ENCODE data around the gene CD300LD.
"Not testable (repeated sequence)": the region's sequence is repeated elsewhere in the genome, so short reads cannot be mapped to it uniquely, and the experiment has no call there.

The CD300LD gene

DNA sequence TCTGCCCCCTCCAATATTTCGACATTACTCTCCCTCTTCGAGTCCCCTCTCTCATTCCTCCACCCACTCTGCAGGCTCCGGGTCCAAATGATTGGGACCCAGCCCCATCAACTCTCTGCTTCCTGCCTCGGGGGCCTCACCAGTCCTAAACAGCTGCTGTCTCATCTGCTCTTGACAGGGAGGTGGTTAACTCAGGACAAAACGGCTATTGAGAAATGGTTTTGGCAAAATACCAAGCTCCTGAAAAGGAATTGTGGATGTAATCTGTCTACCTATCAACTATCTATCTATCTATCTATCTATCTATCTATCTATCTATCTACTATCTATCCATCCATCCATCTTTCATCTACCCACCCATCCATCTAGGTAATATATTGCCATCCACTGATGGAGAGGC, 27.0 kb downstream of the CD300LD start:
- TF ChIP-seq, protein P1, sequence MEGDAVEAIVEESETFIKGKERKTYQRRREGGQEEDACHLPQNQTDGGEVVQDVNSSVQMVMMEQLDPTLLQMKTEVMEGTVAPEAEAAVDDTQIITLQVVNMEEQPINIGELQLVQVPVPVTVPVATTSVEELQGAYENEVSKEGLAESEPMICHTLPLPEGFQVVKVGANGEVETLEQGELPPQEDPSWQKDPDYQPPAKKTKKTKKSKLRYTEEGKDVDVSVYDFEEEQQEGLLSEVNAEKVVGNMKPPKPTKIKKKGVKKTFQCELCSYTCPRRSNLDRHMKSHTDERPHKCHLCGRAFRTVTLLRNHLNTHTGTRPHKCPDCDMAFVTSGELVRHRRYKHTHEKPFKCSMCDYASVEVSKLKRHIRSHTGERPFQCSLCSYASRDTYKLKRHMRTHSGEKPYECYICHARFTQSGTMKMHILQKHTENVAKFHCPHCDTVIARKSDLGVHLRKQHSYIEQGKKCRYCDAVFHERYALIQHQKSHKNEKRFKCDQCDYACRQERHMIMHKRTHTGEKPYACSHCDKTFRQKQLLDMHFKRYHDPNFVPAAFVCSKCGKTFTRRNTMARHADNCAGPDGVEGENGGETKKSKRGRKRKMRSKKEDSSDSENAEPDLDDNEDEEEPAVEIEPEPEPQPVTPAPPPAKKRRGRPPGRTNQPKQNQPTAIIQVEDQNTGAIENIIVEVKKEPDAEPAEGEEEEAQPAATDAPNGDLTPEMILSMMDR (IDR thresholded peaks at IDR 0.05; ENCODE audit: control insufficient read depth, extremely low read depth, insufficient read depth) = no peak
- no peak overlapping the region for H3K4me3 ChIP-seq (ENCODE audit: low read depth, low read length)
- no peak for DNase-seq (ENCODE audit: low read depth)

DNA sequence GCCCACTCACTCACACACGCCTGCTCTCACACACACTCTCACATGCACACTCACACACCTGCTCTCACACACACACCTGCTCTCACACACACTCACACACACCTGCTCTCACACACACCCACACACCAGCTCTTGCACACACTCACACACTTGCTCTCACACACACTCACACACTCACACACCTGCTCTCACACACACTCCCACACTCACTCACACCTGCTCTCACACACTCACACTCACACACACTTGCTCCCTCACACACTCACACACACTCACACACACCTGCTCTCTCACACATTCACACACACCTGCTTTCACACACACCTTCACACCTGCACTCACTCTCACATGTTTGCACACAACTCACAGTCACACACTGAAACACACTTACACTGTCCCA, 28.7 kb downstream of the CD300LD start:
- no peak for DNase-seq (ENCODE audit: low read depth)
- no peak overlapping the region for H3K4me3 ChIP-seq (ENCODE audit: low read depth, low read length)
- TF ChIP-seq, protein P1 (IDR thresholded peaks at IDR 0.05; ENCODE audit: control insufficient read depth, extremely low read depth, insufficient read depth) = no peak

GRCh38 chr17:74561586-74561985, 30.5 kb downstream of the CD300LD start:
- H3K4me3 ChIP-seq (ENCODE audit: low read depth, low read length) = no peak overlapping the region
- no peak for DNase-seq (ENCODE audit: low read depth)
- TF ChIP-seq, protein P1 (IDR thresholded peaks at IDR 0.05; ENCODE audit: control insufficient read depth, extremely low read depth, insufficient read depth) = no peak

DNA sequence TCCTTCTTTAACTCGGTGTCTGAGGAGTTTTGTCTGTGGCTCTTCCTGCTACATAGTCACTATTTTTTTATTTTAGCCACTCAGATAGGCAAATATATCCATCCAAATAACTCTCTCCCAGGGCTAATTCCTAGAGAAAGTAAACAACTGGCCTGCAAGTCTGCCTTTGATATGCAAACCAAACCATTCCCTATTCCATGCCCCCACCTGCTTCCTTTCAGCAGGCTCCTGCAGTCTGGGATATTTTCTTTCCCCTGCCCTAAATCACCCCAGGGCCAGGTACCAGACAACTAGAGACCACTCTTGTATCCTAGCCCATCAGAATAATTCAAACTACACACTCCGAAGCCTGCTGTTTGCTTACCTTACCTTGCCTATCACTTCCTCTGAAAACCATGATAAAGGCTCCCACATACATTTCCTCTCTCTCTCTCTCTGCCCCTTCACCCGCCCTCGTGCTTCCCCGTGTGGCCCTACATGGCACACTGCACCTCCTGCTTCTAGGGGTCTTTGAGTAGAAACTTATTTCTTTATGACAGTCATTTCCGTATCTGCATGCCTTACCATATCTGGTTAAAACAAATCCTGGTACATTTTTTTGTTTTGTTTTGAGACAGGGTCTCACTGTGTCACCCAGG, 33.1 kb downstream of the CD300LD start:
- no peak for DNase-seq (ENCODE audit: low read depth)
- no peak overlapping the region for H3K4me3 ChIP-seq (ENCODE audit: low read depth, low read length)
- TF ChIP-seq, protein P1 (IDR thresholded peaks at IDR 0.05; ENCODE audit: control insufficient read depth, extremely low read depth, insufficient read depth) = no peak

DNA sequence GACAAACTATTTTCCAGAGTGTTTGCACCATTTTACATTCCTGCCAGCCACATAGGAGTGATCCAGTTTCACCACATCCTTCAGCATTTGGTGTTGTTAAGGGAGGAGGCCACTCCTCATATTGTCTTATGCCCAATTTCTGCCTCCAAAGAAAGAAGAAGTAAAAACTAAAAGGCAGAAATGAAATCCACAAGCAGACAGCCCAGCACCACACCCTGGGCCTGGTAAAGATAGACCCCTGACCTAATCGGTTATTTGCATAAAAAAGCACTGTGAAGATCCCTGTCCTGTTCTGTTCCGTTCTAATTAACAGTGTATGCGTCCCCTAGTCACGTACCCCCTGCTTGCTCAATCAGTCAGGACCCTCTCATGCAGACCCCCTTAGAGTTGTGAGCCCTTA, 33.7 kb downstream of the CD300LD start:
- DNase-seq (ENCODE audit: low read depth); H3K4me3 ChIP-seq (ENCODE audit: low read depth, low read length): not testable (repeated sequence)

GRCh38 chr17:74555427-74555940, 36.6 kb downstream of the CD300LD start:
- no peak overlapping the region for H3K4me3 ChIP-seq (ENCODE audit: low read depth, low read length)
- TF ChIP-seq, protein P1 (IDR thresholded peaks at IDR 0.05; ENCODE audit: control insufficient read depth, extremely low read depth, insufficient read depth) = no peak
- no peak for DNase-seq (ENCODE audit: low read depth)

GRCh38 chr17:74554909-74555308, 37.2 kb downstream of the CD300LD start:
- no peak for DNase-seq (ENCODE audit: low read depth)
- TF ChIP-seq, protein P1 (IDR thresholded peaks at IDR 0.05; ENCODE audit: control insufficient read depth, extremely low read depth, insufficient read depth) = no peak
- no peak overlapping the region for H3K4me3 ChIP-seq (ENCODE audit: low read depth, low read length)

Measured in LNCaP clone FGC (cell line).